Right lobe of liver (tissue), 6 donors: ENCODE results near the gene GET3. TPM values are rescaled to one million over a fixed set of nuclear protein-coding genes. Genes with fewer than 3 reads are reported as not detected.
A peak's percentile ranks its signal among the peaks of the same experiment; 100 is the strongest.
"Not testable (repeated sequence)": the region's sequence is repeated elsewhere in the genome, so short reads cannot be mapped to it uniquely, and the experiment has no call there.

Experiments used
- ATAC-seq, 4 donors: fragments of 200-7000 bp; cut with Tn5 transposase; one replicate each; pipeline ENCODE4 v1.9.1; 2020; ENCODE audit warnings: mild to moderate bottlenecking in 4 of 4, moderate library complexity in 4 of 4
- DNase-seq, 3 donors: peaks; one replicate each; pipeline ENCODE4 v3.0.0-alpha.2; 2020
- H3K27ac ChIP-seq, 3 donors: fragments of 200-600 bp; one replicate each; pipeline ENCODE4 v1.8.0; 2022
- H3K27me3 ChIP-seq, 2 donors: fragments of 200-600 bp; one replicate each; pipeline ENCODE4 v1.8.0; 2022
- H3K36me3 ChIP-seq, 4 donors: fragments of 200-600 bp; sonication (generic) in 1 of 4; one replicate each; pipeline versions ENCODE4 v1.5.1 to v1.8.0; 2017 to 2022; ENCODE audit warnings: control low read depth in 1 of 4
- H3K4me1 ChIP-seq, 4 donors: fragments of 200-600 bp; sonication (generic) in 1 of 4; one replicate each; pipeline versions ENCODE4 v1.5.1 to v1.8.0; 2017 to 2022; ENCODE audit warnings: control low read depth in 1 of 4
- H3K4me3 ChIP-seq, 3 donors: fragments of 200-600 bp; one replicate each; pipeline ENCODE4 v1.8.0; 2022
- H3K9me3 ChIP-seq, 4 donors: fragments of 200-600 bp; sonication (generic) in 1 of 4; one replicate each; pipeline versions ENCODE4 v1.5.1 to v1.8.0; 2017 to 2022; ENCODE audit warnings: control low read depth in 1 of 4
- POLR2A ChIP-seq: fragments of 450-650 bp; IDR thresholded peaks from one replicate; pipeline ENCODE4 v1.6.1; 2017; ENCODE audit warnings: antibody characterized with exemption, mild to moderate bottlenecking
- WGBS: methylation state at CpG from one replicate; pipeline ENCODE4 v1.1.6; 2018; ENCODE audit warnings: low coverage, low lambda C conversion rate; ENCODE audit not compliant: insufficient coverage; ENCODE audit errors: missing lambda C conversion rate; 5-methylcytosine and 5-hydroxymethylcytosine counted together
- intact Hi-C, 2 donors: fragments of 100-400 bp; cut with DNase I; formaldehyde crosslinking; loops; one replicate each; pipeline versions ENCODE4 v1.11.2 to v1.14.1; 2022
- total RNA-seq, 6 experiments: library from RNA; depleted of rRNA in 2 of 6; stranded (reverse); fragments of >200 nt in 2 of 6; fragmentation: NEBNext Ultra II Directional in 3 of 6; extraction: Animal tissue kit (Norgen Biotek cat#: 25700) in 3 of 6; gene quantifications; one replicate each; pipeline versions ENCODE4 v1.1.0 to v1.2.4, GENCODE V29; 2016 to 2023
- TF ChIP-seq, protein P1 (sequence below), 4 donors: fragments of 200-600 bp in 3 of 4; fragments of 450-650 bp in 1 of 4; IDR thresholded peaks; one replicate each; pipeline versions ENCODE4 v1.5.1 to v1.8.0; 2016 to 2022; ENCODE audit warnings: antibody characterized with exemption in 4 of 4, mild to moderate bottlenecking in 2 of 4
- donor health status: DM: no; HTN: yes; CAD: no.
- donor health status: DM: no; HTN: no; CAD: no.
- donor health status: DM: no; HTN: no; CAD: no.
- donor health status: DM: no; HTN: yes; CAD: no.
- donor health status: DM: no; HTN: yes; CAD: no.

Gene GET3
- total RNA-seq, 6 experiments from 2014 or later, result 22.3 to 35.8 (median 25.8) TPM

- peak; percentile 92 to 96 (median 94) for DNase-seq
- peak; percentile 68 for TF ChIP-seq POLR2A
- TF ChIP-seq, protein P1, sequence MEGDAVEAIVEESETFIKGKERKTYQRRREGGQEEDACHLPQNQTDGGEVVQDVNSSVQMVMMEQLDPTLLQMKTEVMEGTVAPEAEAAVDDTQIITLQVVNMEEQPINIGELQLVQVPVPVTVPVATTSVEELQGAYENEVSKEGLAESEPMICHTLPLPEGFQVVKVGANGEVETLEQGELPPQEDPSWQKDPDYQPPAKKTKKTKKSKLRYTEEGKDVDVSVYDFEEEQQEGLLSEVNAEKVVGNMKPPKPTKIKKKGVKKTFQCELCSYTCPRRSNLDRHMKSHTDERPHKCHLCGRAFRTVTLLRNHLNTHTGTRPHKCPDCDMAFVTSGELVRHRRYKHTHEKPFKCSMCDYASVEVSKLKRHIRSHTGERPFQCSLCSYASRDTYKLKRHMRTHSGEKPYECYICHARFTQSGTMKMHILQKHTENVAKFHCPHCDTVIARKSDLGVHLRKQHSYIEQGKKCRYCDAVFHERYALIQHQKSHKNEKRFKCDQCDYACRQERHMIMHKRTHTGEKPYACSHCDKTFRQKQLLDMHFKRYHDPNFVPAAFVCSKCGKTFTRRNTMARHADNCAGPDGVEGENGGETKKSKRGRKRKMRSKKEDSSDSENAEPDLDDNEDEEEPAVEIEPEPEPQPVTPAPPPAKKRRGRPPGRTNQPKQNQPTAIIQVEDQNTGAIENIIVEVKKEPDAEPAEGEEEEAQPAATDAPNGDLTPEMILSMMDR (IDR thresholded peaks at IDR 0.05), result no peak
- peak within 1 kb of the TSS; percentile 62 to 69 (median 68) for H3K27ac ChIP-seq
- peaks cover 0 to 11% (median 4%) of the 10 kb centered on the region in 4 donors for H3K4me1 ChIP-seq
- 20% methylated on average over 15 of the region's 59 CpGs for whole genome bisulfite sequencing
- intact Hi-C loops, result no loop called here
- H3K4me3 ChIP-seq, result peak within 1 kb of the TSS; percentile 92 to 96 (median 96)
- no peaks in the 10 kb centered on the region for H3K9me3 ChIP-seq
- peaks cover 0 to 12% (median 5%) of the 10 kb centered on the region in 4 donors for H3K36me3 ChIP-seq
- H3K27me3 ChIP-seq, result no peaks in the 10 kb centered on the region
- ATAC-seq, result peak; percentile 81 to 95 (median 90)
These were observed 40.6 kb upstream of the GET3 start, which contains the start of gene FBXW9 for GRCh38 chr19:12696366-12697335. FBXW9 (minus strand) TSS chr19:12696631; CDS start chr19:12696581, 50 bp downstream.

DNA sequence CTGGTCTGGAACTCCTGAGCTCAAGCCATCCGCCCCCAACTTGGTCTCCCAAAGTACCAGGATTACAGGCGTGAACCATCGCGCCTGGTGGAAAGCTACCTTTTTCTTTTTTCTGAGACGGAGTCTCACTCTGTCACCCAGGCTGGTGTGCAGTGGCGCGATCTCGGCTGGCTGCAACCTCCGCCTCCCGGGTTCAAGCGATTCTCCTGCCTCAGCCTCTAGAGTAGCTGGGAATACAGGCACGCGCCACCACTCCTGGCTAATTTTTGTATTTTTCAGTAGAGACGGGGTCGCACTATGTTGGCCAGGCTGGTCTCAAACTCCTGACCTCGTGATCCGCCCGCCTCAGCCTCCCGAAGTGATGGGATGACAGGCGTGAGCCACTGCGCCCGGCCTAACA is 39.9 kb upstream of the GET3 start:
- DNase-seq, H3K27me3 ChIP-seq, ATAC-seq, H3K9me3 ChIP-seq, H3K4me3 ChIP-seq, intact Hi-C loops, H3K27ac ChIP-seq: not testable (repeated sequence)
- Histone ChIP-seq H3K4me1 (peaks cover 0 to 11% (median 4%) of the 10 kb centered on the region in 4 donors), H3K36me3 (peaks cover 0 to 19% (median 6%) of the 10 kb centered on the region in 4 donors)
- 90% methylated on average over 13 of the region's 22 CpGs for WGBS

DNA sequence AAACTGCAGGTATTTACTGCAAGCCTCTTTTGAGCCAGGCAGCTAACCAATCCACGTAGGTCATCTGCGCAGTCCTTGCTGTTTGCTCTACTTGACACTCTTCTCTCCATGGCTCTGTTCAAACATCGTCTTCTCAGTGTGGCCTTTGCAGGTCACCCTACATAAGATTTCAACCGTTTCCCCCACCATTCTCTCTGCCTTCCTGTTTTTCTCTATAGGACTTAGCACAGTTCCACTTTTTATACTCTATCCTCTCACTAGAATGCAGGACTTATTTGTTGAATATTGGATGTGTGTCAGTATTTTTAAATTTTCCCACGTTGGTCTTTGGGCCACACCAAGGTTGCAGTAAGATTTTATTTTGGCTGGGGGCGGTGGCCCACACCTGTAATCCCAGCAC is 39.2 kb upstream of the GET3 start:
- intact Hi-C loops, result no loop called here
- WGBS, result 71% methylated on average over 5 of the region's 6 CpGs

GRCh38 chr19:12701596-12702282 is 35.6 kb upstream of the GET3 start:
- DNase-seq (no peak), ATAC-seq (peak in 1 of 4 donors; percentile 7)
- H3K27me3 ChIP-seq, result no peaks in the 10 kb centered on the region
- WGBS, result 93% methylated on average over 14 of the region's 33 CpGs
- peaks cover 0 to 58% (median 28%) of the 10 kb centered on the region in 4 donors for H3K36me3 ChIP-seq
- H3K9me3 ChIP-seq, result no peaks in the 10 kb centered on the region
- no peak overlapping the region for H3K27ac ChIP-seq
- H3K4me3 ChIP-seq, result no peak overlapping the region
- intact Hi-C loops, result loop anchor here in 1 of 2 donors (10.0 kb wide), 1 partner anchor 53 kb away; the partner anchor contains the start of gene BEST2
- no peak for TF ChIP-seq POLR2A
- TF ChIP-seq, protein P1 (IDR thresholded peaks at IDR 0.05), result no peak
- H3K4me1 ChIP-seq, result peaks cover 0 to 4% (median 0%) of the 10 kb centered on the region in 4 donors

More for the DNA sequence above, 39.2 kb upstream of the GET3 start:
- H3K36me3 ChIP-seq, result peaks cover 0 to 26% (median 7%) of the 10 kb centered on the region in 4 donors
- no peak for TF ChIP-seq POLR2A
- DNase-seq, result no peak
- H3K4me3 ChIP-seq, result no peak overlapping the region
- H3K9me3 ChIP-seq, result no peaks in the 10 kb centered on the region
- peaks cover 0 to 11% (median 4%) of the 10 kb centered on the region in 4 donors for H3K4me1 ChIP-seq
- H3K27me3 ChIP-seq, result no peaks in the 10 kb centered on the region
- no peak for ATAC-seq
- H3K27ac ChIP-seq, result no peak overlapping the region

- WGBS, result 79% methylated on average over 4 of the region's 9 CpGs
- no peak overlapping the region for H3K27ac ChIP-seq
- no peaks in the 10 kb centered on the region for H3K9me3 ChIP-seq
- TF ChIP-seq, protein P1 (IDR thresholded peaks at IDR 0.05), result no peak
- no peak for TF ChIP-seq POLR2A
- no peaks in the 10 kb centered on the region for H3K27me3 ChIP-seq
- intact Hi-C loops, result loop anchor here in 1 of 2 donors (10.0 kb wide), 1 partner anchor 52 kb away; the partner anchor contains the start of gene BEST2
- H3K36me3 ChIP-seq, result peaks cover 0 to 66% (median 31%) of the 10 kb centered on the region in 4 donors
- no peak overlapping the region for H3K4me3 ChIP-seq
- DNase-seq (no peak), ATAC-seq (peak in 1 of 4 donors; percentile 9)
- no peaks in the 10 kb centered on the region for H3K4me1 ChIP-seq
These were observed 34.3 kb upstream of the GET3 start for GRCh38 chr19:12703046-12703445.
